ENCODE results near the gene CUBN. TPM values are rescaled to one million over a fixed set of nuclear protein-coding genes. Genes with fewer than 3 reads are reported as not detected.
A peak's percentile ranks its signal among the peaks of the same experiment; 100 is the strongest.

Gene CUBN
- total and polyA plus RNA-seq, 9 of the 15 experiments (the other 6 are each of a cell fraction or from before 2014, with no cell fraction given) = 0.04 to 0.33 (median 0.09) TPM

- peak; percentile 98 for FAIRE-seq
- H3K4me3 ChIP-seq = no peak overlapping the region
- H3K27ac ChIP-seq (ENCODE audit: extremely low read depth, low read depth, low read length) = peak overlapping the region; percentile 26
- under 1% methylated on average over 9 of the region's 9 CpGs for WGBS (ENCODE audit: insufficient coverage, low coverage, missing lambda C conversion rate)
- H3K36me3 ChIP-seq (ENCODE audit: control insufficient read depth, insufficient read depth, low read length) = no peaks in the 10 kb centered on the region
- no peaks in the 10 kb centered on the region for H3K79me2 ChIP-seq (ENCODE audit: control insufficient read depth, insufficient read depth, low read length)
- intact Hi-C loops (cut with micrococcal nuclease) = loop anchor here (5.0 kb wide), 1 partner anchor 88 kb away; no protein-coding TSS in a partner anchor
- H3K27me3 ChIP-seq (ENCODE audit: control insufficient read depth in 2 of 2, insufficient read depth in 2 of 2, low read length in 2 of 2) = no peaks in the 10 kb centered on the region
- no peaks in the 10 kb centered on the region for H3K9me3 ChIP-seq (replicated peaks; ENCODE audit: control insufficient read depth, insufficient read depth, low read depth, low read length)
- ChIA-PET POLR2A (interaction anchor here (0.8 to 0.9 kb wide), 2 partner anchors 18 to 19 kb away, joined by 3 to 4 read pairs; no protein-coding TSS in a partner anchor), CTCF (ENCODE audit: low intra/inter-chr PET ratio) (no interaction called here)
- 0 out of 2 replicates have a peak overlapping the region, but pooled peaks have one; percentile 1 for H2AFZ ChIP-seq (ENCODE audit: low read depth, low read length)
- in situ Hi-C loops (cut with MboI) = no loop called here
- peak overlapping the region; percentile 42 for H3K4me2 ChIP-seq (ENCODE audit: insufficient read depth, low read length)
- peaks cover 4 to 23% of the 10 kb centered on the region in 2 experiments; a peak in 4 of 5 replicates for H3K4me1 ChIP-seq (replicated peaks in 1 of 2; ENCODE audit: control insufficient read depth in 2 of 2, insufficient read depth in 2 of 2, low read length in 2 of 2)
- H4K20me1 ChIP-seq (replicated peaks; ENCODE audit: control insufficient read depth, insufficient read depth, low read length) = no peaks in the 10 kb centered on the region
- peak; percentile 62 to 91 (median 72) for DNase-seq (ENCODE audit: extremely low read depth in 1 of 4, low spot score in 3 of 4)
- no peaks in the 10 kb centered on the region for H3K9me1 ChIP-seq (ENCODE audit: control insufficient read depth, insufficient read depth, low read length)
- peak; percentile 91 for ATAC-seq
- peak overlapping the region in 1 of 2 experiments; percentile 7; a peak in 2 of 4 replicates for H3K9ac ChIP-seq (ENCODE audit: insufficient read depth in 1 of 2, low read depth in 2 of 2, low read length in 2 of 2)
- BruUV-seq (replicated peaks) = no TSS peak
- TF ChIP-seq ZNF165 (CRISPR knock-in tag; IDR thresholded peaks at IDR 0.05; ENCODE audit: borderline replicate concordance) = no peak
- TF ChIP-seq ATF6 (CRISPR knock-in tag; IDR thresholded peaks at IDR 0.05) = 0 out of 2 replicates have a peak, but pooled peaks have one; percentile 25
- peak; percentile 74 for TF ChIP-seq SOX6 (IDR thresholded peaks at IDR 0.05)
- TF ChIP-seq SMAD4 (CRISPR knock-in tag; conservative IDR thresholded peaks at IDR 0.05) = peak; percentile 80
- TF ChIP-seq EGR1 (conservative IDR thresholded peaks at IDR 0.05) = peak; percentile 98
- TF ChIP-seq MLLT1 (IDR thresholded peaks at IDR 0.05) = no peak; a peak in 1 of 4 replicates
- TF ChIP-seq ZNF140 (CRISPR knock-in tag; IDR thresholded peaks at IDR 0.05) = no peak
- no peak for TF ChIP-seq NFE2L1 (tag; IDR thresholded peaks at IDR 0.05; ENCODE audit: borderline replicate concordance, low read depth)
- no peak for TF ChIP-seq TAF7 (tag; IDR thresholded peaks at IDR 0.05)
- TF ChIP-seq PPARD (CRISPR knock-in tag; IDR thresholded peaks at IDR 0.05) = no peak
- no peak for TF ChIP-seq SAFB2 (IDR thresholded peaks at IDR 0.05; ENCODE audit: borderline replicate concordance, low read depth, low read length, severe bottlenecking)
- TF ChIP-seq EHMT2 (IDR thresholded peaks at IDR 0.05) = no peak
- TF ChIP-seq YY1 (IDR thresholded peaks at IDR 0.05; ENCODE audit: borderline replicate concordance in 1 of 3, control insufficient read depth in 1 of 3, extremely low read depth in 1 of 3, insufficient read depth in 3 of 3, insufficient read length in 1 of 3, insufficient replicate concordance in 2 of 3, low read depth in 1 of 3, low read length in 2 of 3) = peak in 1 of 3 experiments; percentile 26
- no peak for TF ChIP-seq ZNF785 (CRISPR knock-in tag; IDR thresholded peaks at IDR 0.05)
- no peak for TF ChIP-seq PATZ1 (CRISPR knock-in tag; IDR thresholded peaks at IDR 0.05; ENCODE audit: borderline replicate concordance)
- peak; percentile 46 to 65; a peak in 2 of 4 replicates for TF ChIP-seq TRIM24 (IDR thresholded peaks at IDR 0.05)
Observed at GRCh38 chr10:17029581-17030271, 99.9 kb downstream of the CUBN start.

All from K562 (cell line).